ENCODE measurements around the gene NTN3.

The NTN3 gene

DNA sequence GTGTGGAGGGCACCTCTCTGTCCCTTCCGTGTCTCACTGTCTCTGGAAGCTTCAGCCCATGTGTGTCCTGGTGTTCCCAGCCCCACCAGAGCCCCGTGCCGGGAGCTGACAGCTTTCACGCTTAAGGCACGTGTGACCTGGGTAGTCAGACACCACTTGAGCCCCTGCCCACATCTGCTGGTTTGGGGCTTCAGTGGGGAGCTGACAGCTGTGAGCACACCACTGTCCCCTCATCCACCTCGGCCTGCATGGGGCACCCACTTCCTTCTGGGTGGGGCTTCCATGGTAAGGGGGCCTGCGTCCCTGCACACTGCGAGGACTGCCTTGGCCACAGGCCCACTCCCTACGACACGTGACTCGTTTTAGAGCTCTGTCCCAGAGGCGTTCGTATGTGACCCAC, 13.8 kb upstream of the NTN3 start:
- H4K20me1 ChIP-seq (ENCODE audit: insufficient read depth, low read length, poor library complexity, severe bottlenecking), result no peaks in the 10 kb centered on the region
- no peak overlapping the region for H2AFZ ChIP-seq (ENCODE audit: low read length)
- no peak overlapping the region for H3K4me3 ChIP-seq (ENCODE audit: low read length, poor library complexity, severe bottlenecking)
- H3F3A ChIP-seq (ENCODE audit: low read depth), result no peaks in the 10 kb centered on the region
- no peaks in the 10 kb centered on the region for H3K9me2 ChIP-seq (replicated peaks; ENCODE audit: low read depth, low read length)
- no peaks in the 10 kb centered on the region for H3K9me3 ChIP-seq (ENCODE audit: insufficient read depth, low read depth, low read length)
- H3K4me2 ChIP-seq (ENCODE audit: low read depth, low read length, poor library complexity, severe bottlenecking), result no peak overlapping the region
- peaks cover 31% of the 10 kb centered on the region; the same call in 1 of the 2 replicates for H3K36me3 ChIP-seq (ENCODE audit: insufficient read depth, low read length)
- no peak for TF ChIP-seq EZH2phosphoT487 (IDR thresholded peaks at IDR 0.05; ENCODE audit: borderline replicate concordance)
- TF ChIP-seq, protein P1, sequence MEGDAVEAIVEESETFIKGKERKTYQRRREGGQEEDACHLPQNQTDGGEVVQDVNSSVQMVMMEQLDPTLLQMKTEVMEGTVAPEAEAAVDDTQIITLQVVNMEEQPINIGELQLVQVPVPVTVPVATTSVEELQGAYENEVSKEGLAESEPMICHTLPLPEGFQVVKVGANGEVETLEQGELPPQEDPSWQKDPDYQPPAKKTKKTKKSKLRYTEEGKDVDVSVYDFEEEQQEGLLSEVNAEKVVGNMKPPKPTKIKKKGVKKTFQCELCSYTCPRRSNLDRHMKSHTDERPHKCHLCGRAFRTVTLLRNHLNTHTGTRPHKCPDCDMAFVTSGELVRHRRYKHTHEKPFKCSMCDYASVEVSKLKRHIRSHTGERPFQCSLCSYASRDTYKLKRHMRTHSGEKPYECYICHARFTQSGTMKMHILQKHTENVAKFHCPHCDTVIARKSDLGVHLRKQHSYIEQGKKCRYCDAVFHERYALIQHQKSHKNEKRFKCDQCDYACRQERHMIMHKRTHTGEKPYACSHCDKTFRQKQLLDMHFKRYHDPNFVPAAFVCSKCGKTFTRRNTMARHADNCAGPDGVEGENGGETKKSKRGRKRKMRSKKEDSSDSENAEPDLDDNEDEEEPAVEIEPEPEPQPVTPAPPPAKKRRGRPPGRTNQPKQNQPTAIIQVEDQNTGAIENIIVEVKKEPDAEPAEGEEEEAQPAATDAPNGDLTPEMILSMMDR (conservative IDR thresholded peaks at IDR 0.05; ENCODE audit: low read length), result no peak
- peaks cover 15% of the 10 kb centered on the region; the same call in 1 of the 2 replicates for H3K79me2 ChIP-seq (ENCODE audit: insufficient read depth, low read length)
- no peaks in the 10 kb centered on the region for H3K27me3 ChIP-seq (ENCODE audit: insufficient read depth, low read length, poor library complexity, severe bottlenecking)
- H3K9ac ChIP-seq (ENCODE audit: low read depth, low read length, poor library complexity, severe bottlenecking), result no peak overlapping the region
- peaks cover 9% of the 10 kb centered on the region for H3K4me1 ChIP-seq (ENCODE audit: insufficient read depth, low read length, poor library complexity, severe bottlenecking)

GRCh38 chr16:2457946-2458345, 13.2 kb upstream of the NTN3 start:
- Histone ChIP-seq H3K9me2 (replicated peaks; ENCODE audit: low read depth, low read length) (no peaks in the 10 kb centered on the region), H3K4me1 (ENCODE audit: insufficient read depth, low read length, poor library complexity, severe bottlenecking) (peaks cover 9% of the 10 kb centered on the region), H3K36me3 (ENCODE audit: insufficient read depth, low read length) (peaks cover 25% of the 10 kb centered on the region; the same call in 1 of the 2 replicates), H3K9ac (ENCODE audit: low read depth, low read length, poor library complexity, severe bottlenecking) (no peak overlapping the region), H4K20me1 (ENCODE audit: insufficient read depth, low read length, poor library complexity, severe bottlenecking) (no peaks in the 10 kb centered on the region), H3K4me3 (ENCODE audit: low read length, poor library complexity, severe bottlenecking) (no peak overlapping the region), H3K27me3 (ENCODE audit: insufficient read depth, low read length, poor library complexity, severe bottlenecking) (no peaks in the 10 kb centered on the region), H3K9me3 (ENCODE audit: insufficient read depth, low read depth, low read length) (no peaks in the 10 kb centered on the region), H3K79me2 (ENCODE audit: insufficient read depth, low read length) (peaks cover 15% of the 10 kb centered on the region; the same call in 1 of the 2 replicates), H3K4me2 (ENCODE audit: low read depth, low read length, poor library complexity, severe bottlenecking) (no peak overlapping the region), H2AFZ (ENCODE audit: low read length) (no peak overlapping the region), H3F3A (ENCODE audit: low read depth) (no peaks in the 10 kb centered on the region)
- TF ChIP-seq, protein P1 (conservative IDR thresholded peaks at IDR 0.05; ENCODE audit: low read length), result no peak
- no peak for TF ChIP-seq EZH2phosphoT487 (IDR thresholded peaks at IDR 0.05; ENCODE audit: borderline replicate concordance)

DNA sequence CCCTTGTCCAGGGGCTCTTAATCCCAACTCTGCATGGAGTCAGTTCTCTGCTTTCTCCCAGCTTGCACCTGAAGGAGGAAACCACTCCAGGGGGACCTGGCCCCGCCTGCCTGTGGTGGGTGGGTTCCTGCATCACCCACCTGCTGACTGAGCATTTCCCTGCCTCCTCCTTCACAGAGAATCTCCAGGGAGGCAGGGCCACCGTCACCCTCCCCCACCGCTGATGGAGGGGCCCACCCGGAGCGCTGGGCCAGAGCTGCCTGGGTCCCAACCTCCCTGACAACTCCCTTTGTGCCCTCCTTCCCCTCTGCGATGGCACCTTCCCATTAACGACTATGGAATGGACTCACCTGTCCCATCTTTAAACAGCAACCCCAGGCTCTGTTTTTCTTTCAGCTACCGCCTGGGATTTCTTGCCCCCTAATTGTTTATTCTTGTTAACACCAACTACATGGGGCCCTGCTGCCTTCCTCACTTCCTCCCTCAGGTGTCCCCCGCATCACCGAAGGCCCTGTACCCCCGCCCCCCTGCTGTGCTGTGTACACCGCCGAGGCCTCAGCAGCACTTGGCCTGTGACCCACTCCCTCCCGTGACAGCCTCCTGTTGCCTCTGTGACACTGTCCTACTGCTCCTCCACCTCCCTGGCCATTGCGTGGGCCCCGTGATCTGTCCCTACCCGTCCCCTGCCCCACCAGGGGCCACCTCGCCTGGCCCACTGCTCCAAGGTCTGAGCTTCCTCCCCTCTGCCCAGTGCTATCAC, 12.0 kb upstream of the NTN3 start:
- H3K4me3 ChIP-seq (ENCODE audit: low read length, poor library complexity, severe bottlenecking), result peak overlapping the region; percentile 76
- no peak overlapping the region for H2AFZ ChIP-seq (ENCODE audit: low read length)
- H3K4me1 ChIP-seq (ENCODE audit: insufficient read depth, low read length, poor library complexity, severe bottlenecking), result peaks cover 9% of the 10 kb centered on the region
- no peaks in the 10 kb centered on the region for H3F3A ChIP-seq (ENCODE audit: low read depth)
- H3K9me3 ChIP-seq (ENCODE audit: insufficient read depth, low read depth, low read length), result no peaks in the 10 kb centered on the region
- H3K79me2 ChIP-seq (ENCODE audit: insufficient read depth, low read length), result peaks cover 15% of the 10 kb centered on the region; the same call in 1 of the 2 replicates
- H3K27me3 ChIP-seq (ENCODE audit: insufficient read depth, low read length, poor library complexity, severe bottlenecking), result no peaks in the 10 kb centered on the region
- no peaks in the 10 kb centered on the region for H4K20me1 ChIP-seq (ENCODE audit: insufficient read depth, low read length, poor library complexity, severe bottlenecking)
- no peaks in the 10 kb centered on the region for H3K9me2 ChIP-seq (replicated peaks; ENCODE audit: low read depth, low read length)
- peak overlapping the region; percentile 81 for H3K4me2 ChIP-seq (ENCODE audit: low read depth, low read length, poor library complexity, severe bottlenecking)
- peaks cover 14% of the 10 kb centered on the region; the same call in 1 of the 2 replicates for H3K36me3 ChIP-seq (ENCODE audit: insufficient read depth, low read length)
- TF ChIP-seq, protein P1 (conservative IDR thresholded peaks at IDR 0.05; ENCODE audit: low read length), result no peak
- no peak for TF ChIP-seq EZH2phosphoT487 (IDR thresholded peaks at IDR 0.05; ENCODE audit: borderline replicate concordance)
- H3K9ac ChIP-seq (ENCODE audit: low read depth, low read length, poor library complexity, severe bottlenecking), result peak overlapping the region; percentile 62

Measured in Loucy (cell line).